Ectodermal cell (in vitro differentiated cells): ENCODE data around the gene CHD5.

ENCODE experiments used
- H3K27ac ChIP-seq: 2 replicates; pipeline ENCODE4 v1.7.0; 2013; ENCODE audit warnings: mild to moderate bottlenecking, low read depth, low read length; ENCODE audit not compliant: insufficient read depth, poor library complexity, severe bottlenecking
- H3K27me3 ChIP-seq: 2 replicates; pipeline ENCODE4 v1.7.0; 2013; ENCODE audit warnings: mild to moderate bottlenecking, low read length; ENCODE audit not compliant: insufficient read depth, control insufficient read depth, poor library complexity, severe bottlenecking
- H3K36me3 ChIP-seq: one replicate; pipeline ENCODE4 v1.7.0; 2013; ENCODE audit warnings: low read length; ENCODE audit not compliant: control insufficient read depth, insufficient read depth
- H3K4me1 ChIP-seq: one replicate; pipeline ENCODE4 v1.7.0; 2013; ENCODE audit warnings: low read length; ENCODE audit not compliant: control insufficient read depth, insufficient read depth
- H3K4me3 ChIP-seq: 2 replicates; pipeline ENCODE4 v1.7.0; 2013; ENCODE audit warnings: low read depth, low read length, control low read depth; ENCODE audit not compliant: insufficient read depth
- H3K9me3 ChIP-seq: 2 replicates; pipeline ENCODE4 v1.7.0; 2013; ENCODE audit warnings: mild to moderate bottlenecking, low read length, moderate library complexity; ENCODE audit not compliant: control insufficient read depth
- WGBS, 2 experiments: methylation state at CpG; one replicate each; pipeline ENCODE4 v1.1.7; 2013; ENCODE audit warnings: missing lambda C conversion rate in 2 of 2; 5-methylcytosine and 5-hydroxymethylcytosine counted together

The CHD5 gene

DNA sequence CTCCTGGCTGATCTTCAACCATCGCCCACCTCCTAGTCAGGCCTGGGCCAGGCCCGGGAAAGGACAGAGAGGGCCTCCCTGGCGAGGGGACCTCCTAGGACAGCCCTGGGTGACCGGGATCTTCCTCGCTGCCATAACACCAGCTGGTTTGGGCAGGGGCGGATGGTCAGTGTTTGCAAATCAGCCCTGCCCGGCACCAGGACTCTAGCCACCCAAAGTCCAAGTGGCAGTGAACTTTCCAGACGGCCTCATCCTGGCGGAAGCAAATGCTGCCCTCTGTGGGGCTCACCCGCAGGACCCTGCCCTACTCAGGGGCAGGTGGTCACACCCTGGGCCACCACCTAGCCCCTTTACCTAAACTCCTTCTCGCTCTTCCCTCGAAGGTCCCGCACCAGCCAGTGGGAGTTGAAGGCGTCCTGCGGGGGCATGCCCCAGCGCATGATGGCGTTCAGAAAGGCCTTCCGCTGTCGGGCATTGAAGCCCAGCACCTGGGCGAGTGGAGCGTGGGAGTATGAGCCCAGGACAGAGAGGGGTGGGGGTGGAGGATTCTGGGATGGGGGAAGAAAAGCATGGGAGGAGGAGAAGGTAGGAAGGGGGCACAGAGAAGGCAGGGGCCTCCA, 55.3 kb downstream of the CHD5 start:
- Histone ChIP-seq H3K4me1 (no peaks in the 10 kb centered on the region), H3K4me3 (no peak overlapping the region), H3K27ac (no peak overlapping the region), H3K9me3 (no peaks in the 10 kb centered on the region), H3K27me3 (no peaks in the 10 kb centered on the region), H3K36me3 (no peaks in the 10 kb centered on the region)
- 91 to 93% methylated on average over 21 of the region's 21 CpGs for WGBS, 2 experiments

DNA sequence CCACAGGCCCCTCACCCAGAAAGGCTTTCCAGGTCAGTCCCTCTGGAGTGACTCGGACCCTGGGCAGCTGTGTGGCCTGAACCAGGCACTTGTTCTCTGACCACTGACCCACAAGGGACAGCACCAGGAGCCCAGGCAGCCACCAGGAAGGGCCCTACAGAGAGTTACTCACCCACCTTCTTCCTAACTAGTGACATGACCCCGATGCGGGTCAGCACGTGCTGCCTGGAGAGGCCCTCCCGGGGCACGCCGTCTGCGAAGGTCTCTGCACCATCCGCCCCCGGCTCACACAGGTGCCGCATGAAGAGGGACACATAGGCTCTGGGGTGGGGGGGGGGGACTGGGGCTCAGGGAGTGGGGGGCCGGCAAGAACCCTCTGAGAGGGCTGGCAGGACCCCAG, 55.8 kb downstream of the CHD5 start:
- H3K9me3 ChIP-seq, result no peaks in the 10 kb centered on the region
- no peaks in the 10 kb centered on the region for H3K27me3 ChIP-seq
- H3K4me1 ChIP-seq, result no peaks in the 10 kb centered on the region
- no peaks in the 10 kb centered on the region for H3K36me3 ChIP-seq
- WGBS, 2 experiments, result 93 to 96% methylated on average over 12 of the region's 12 CpGs
- H3K27ac ChIP-seq, result no peak overlapping the region
- no peak overlapping the region for H3K4me3 ChIP-seq

DNA sequence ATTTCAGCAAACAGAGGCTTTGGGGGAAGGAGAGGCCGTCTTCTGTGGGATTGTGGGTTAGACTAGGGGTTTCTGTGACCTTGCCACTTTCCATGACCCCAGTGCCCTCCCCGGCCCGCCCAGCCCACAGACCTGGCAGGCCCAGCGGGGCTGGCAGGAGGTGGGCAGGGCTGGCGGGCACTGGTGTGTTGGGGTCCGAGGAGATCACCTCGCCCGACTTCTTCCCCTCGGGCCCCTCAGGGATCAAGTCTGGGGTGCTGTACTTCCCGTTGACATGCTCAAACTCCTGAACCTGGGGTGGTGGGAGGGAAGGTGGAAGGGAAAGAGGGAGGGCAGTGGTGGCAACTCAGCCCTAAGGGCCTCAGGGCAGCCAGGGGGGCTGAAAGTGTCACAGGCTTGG, 56.3 kb downstream of the CHD5 start:
- no peaks in the 10 kb centered on the region for H3K9me3 ChIP-seq
- no peak overlapping the region for H3K4me3 ChIP-seq
- H3K27ac ChIP-seq, result no peak overlapping the region
- H3K36me3 ChIP-seq, result no peaks in the 10 kb centered on the region
- H3K4me1 ChIP-seq, result no peaks in the 10 kb centered on the region
- WGBS, 2 experiments, result 92 to 95% methylated on average over 10 of the region's 10 CpGs
- H3K27me3 ChIP-seq, result no peaks in the 10 kb centered on the region

DNA sequence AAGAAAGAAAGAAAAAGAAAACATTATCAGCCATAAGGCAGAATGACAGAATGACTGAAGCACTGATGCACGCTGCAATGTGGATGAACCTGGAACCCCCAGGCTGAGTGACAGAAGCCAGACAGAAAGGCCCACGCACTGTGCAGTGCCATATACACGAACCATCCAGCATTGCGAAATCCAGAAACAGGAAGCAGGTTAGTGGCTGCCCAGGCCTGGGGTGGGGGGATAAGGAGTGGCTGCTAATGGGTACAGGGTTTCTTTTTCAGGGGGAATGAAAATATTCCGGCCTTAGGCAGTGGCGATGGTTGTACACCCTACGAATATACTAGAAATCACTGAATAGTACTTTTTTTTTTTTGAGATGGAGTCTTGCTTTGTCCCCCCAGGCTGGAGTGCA, 57.0 kb downstream of the CHD5 start:
- Histone ChIP-seq H3K27me3 (no peaks in the 10 kb centered on the region), H3K4me3 (no peak overlapping the region), H3K36me3 (no peaks in the 10 kb centered on the region), H3K9me3 (no peaks in the 10 kb centered on the region), H3K27ac (no peak overlapping the region), H3K4me1 (no peaks in the 10 kb centered on the region)
- 93 to 97% methylated on average over 7 of the region's 7 CpGs for WGBS, 2 experiments

DNA sequence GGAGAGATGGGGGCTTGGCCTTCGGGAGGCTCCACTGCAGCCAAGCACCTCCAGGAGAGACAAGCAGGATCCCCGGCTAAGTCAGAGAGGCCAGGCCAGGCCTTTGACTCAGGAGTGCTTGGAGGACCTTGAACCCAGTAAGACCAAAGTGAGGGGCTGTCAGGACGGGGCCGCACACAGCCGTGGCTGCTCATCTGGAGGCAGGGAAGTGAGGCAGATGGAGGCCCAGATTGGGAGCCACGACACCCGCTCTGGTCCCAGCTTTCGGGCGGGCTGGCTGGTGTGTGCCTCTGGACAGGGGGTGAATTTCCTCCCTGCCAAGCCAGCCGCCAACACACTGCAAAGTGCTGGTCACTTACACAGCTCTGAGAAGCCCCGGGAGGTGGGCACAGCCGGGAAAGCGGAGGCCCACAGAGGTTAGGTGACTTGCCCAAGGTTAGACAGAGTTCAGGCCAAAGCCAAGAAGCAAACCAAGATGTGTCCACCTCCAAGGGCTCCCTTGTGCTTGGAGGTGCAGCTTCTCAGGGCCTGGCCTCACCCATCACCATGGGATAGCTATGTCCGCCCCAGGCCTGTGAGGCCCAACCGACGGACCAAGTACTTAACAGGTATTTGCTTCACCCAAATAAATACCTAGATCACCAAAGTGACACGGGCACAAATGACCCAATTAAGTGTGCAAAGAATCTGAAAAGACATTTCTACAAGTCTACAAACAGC, 58.3 kb downstream of the CHD5 start:
- 95% methylated on average over 17 of the region's 17 CpGs for WGBS, 2 experiments
- Histone ChIP-seq H3K4me1 (no peaks in the 10 kb centered on the region), H3K36me3 (no peaks in the 10 kb centered on the region), H3K9me3 (no peaks in the 10 kb centered on the region), H3K27ac (no peak overlapping the region), H3K27me3 (no peaks in the 10 kb centered on the region), H3K4me3 (no peak overlapping the region)

DNA sequence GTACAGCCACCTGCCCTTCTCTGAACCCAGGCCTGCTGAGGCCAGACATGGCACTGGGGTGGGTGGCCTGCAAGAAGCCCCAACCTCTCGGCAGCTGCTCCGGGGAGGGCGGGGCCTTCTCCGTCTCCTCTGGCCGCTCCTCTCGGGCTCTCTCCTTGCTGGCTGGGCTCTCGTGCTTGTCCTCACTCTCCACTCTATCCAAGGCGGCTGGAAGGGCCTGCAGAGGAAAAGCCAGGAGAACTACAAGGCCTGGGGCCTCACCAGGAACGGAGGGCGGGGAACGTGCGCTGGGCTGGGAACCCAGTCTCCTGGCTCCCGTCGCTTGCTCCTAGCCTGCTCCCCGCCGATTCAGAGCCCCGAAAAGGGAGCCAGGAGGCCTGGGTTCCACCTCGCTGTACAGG, 59.1 kb downstream of the CHD5 start:
- Histone ChIP-seq H3K4me3 (no peak overlapping the region), H3K27me3 (no peaks in the 10 kb centered on the region), H3K9me3 (no peaks in the 10 kb centered on the region), H3K36me3 (no peaks in the 10 kb centered on the region), H3K4me1 (no peaks in the 10 kb centered on the region), H3K27ac (no peak overlapping the region)
- WGBS, 2 experiments, result 89 to 90% methylated on average over 18 of the region's 18 CpGs

DNA sequence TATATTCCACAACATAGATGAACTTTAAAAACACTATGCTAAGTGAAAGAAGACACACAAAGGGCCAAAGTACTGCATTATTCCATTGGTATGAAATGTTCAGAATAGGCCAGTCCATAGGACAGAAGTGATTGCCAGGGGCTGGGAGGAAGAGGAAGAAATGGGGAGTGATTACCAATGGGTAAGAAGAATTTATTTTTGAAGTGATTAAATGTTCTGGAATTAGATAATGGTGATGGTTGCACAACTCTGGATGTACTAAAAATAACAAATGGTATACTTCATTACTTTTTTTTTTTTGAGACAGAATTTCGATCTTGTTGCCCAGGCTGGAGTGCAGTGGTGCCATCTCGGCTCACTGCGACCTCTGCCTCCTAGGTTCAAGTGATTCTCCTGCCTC, 61.7 kb downstream of the CHD5 start:
- no peak overlapping the region for H3K27ac ChIP-seq
- no peaks in the 10 kb centered on the region for H3K4me1 ChIP-seq
- H3K4me3 ChIP-seq, result no peak overlapping the region
- H3K9me3 ChIP-seq, result no peaks in the 10 kb centered on the region
- H3K36me3 ChIP-seq, result no peaks in the 10 kb centered on the region
- 89 to 93% methylated on average over 3 of the region's 3 CpGs for WGBS, 2 experiments
- no peaks in the 10 kb centered on the region for H3K27me3 ChIP-seq

DNA sequence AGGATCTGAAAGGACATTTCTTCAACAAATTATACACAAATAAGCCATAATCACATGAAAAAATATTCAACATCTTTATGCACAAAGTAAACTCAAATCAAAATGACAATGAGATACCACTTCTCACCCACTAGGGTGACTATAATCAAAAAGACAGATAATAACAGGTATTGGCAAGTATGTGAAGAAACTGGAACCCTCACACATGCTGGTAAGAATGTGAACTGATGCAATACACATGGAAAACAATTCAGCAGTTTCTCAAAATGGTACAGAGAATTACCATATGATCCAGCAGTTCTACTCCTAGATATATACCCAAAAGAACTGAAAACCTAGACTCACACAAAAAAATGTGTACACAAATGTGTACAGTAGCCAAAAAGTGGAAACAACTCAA, 62.5 kb downstream of the CHD5 start:
- Histone ChIP-seq H3K27me3 (no peaks in the 10 kb centered on the region), H3K36me3 (no peaks in the 10 kb centered on the region), H3K4me1 (no peaks in the 10 kb centered on the region), H3K9me3 (no peaks in the 10 kb centered on the region), H3K4me3 (no peak overlapping the region), H3K27ac (no peak overlapping the region)

DNA sequence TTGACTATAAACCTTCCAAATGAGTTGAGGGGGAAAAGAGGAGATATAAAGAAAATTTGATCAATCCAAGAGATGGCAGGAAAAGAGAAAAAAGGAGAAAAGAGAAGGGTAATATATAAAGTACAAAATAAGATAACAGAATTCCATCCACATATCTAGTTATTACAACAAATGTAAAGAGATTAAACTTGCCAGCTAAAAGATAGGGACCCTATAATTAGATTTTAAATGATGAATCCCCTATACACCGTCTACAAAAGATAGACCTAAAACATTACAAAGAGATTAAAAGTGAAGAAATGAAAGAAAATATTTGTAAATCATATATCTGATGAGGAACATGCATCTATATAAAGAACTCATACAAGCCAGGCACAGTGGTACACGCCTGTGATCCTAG, 63.1 kb downstream of the CHD5 start:
- Histone ChIP-seq H3K9me3 (no peaks in the 10 kb centered on the region), H3K4me1 (no peaks in the 10 kb centered on the region), H3K27me3 (no peaks in the 10 kb centered on the region), H3K27ac (no peak overlapping the region), H3K4me3 (no peak overlapping the region), H3K36me3 (no peaks in the 10 kb centered on the region)
- 80 to 100% methylated on average over 1 of the region's 2 CpGs for WGBS, 2 experiments

DNA sequence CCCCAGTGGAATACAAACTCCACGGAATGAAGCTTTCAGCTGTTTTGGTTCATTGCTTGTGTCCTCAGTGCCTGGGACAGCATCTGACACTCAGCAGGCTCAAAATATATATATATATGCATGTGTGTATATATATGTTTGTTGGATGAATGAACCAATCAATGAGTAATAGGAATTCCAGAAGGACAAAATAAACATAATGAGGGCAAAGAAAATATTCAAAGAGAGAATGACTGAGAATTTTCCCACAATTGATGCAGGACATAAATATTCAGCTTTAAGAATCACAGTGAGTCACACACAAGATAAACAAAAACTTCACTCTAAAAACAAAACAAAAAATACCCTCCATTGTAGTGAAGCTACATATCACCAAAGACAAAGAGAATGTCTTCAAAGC, 64.0 kb downstream of the CHD5 start:
- 80 to 84% methylated on average over 1 of the region's 1 CpG for WGBS, 2 experiments
- Histone ChIP-seq H3K9me3 (no peaks in the 10 kb centered on the region), H3K27ac (no peak overlapping the region)

More for the DNA sequence above, 64.0 kb downstream of the CHD5 start:
- Histone ChIP-seq H3K4me3 (no peak overlapping the region), H3K27me3 (no peaks in the 10 kb centered on the region), H3K4me1 (no peaks in the 10 kb centered on the region), H3K36me3 (no peaks in the 10 kb centered on the region)
